GM19043 (cell line): ENCODE data around the gene GPER1.
"Not testable (repeated sequence)": the region's sequence is repeated elsewhere in the genome, so short reads cannot be mapped to it uniquely, and the experiment has no call there.

Experiments
- ATAC-seq: cut with Tn5 transposase; IDR thresholded peaks from one replicate; pipeline ENCODE4 v1.9.1; 2021; ENCODE audit warnings: low read depth; ENCODE audit not compliant: unreplicated experiment

Gene GPER1

DNA sequence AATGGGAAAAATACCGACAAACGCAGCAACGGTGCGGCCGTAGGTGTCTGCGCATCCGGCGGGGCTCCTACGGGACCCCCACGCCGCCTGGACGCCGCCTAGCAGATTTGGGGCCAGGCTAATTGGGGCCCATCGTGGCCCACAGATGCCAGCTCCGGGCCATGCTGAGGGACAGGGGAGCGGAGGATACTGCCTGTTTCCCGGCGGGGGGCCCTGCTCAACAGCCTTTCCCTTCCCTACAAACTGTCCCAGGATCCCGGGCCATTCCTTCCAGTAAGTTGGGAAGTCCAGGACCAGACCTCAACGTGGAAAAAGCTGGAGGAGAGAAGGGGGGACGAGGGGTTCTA, 21.7 kb upstream of the GPER1 start:
- no peak for ATAC-seq

DNA sequence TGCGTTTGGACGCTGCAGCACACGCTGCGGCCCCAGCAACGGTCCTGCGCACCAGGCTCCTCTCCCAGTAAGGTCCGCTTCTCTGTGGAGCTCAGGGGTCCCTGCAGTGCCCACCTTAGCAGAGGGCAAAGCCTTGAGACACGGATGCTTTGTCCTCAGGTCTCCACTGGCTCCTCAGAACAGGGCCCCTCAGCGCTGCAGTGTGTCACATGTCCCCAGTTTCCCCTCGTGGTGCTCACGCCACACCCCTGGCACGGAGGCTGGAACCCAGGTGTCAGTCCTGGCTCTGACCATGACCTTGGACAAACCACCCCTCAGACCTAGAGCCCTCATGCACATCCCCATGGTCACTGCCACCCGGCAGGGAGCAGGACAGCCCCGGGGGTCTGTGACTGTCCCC, 19.9 kb upstream of the GPER1 start:
- no peak for ATAC-seq

DNA sequence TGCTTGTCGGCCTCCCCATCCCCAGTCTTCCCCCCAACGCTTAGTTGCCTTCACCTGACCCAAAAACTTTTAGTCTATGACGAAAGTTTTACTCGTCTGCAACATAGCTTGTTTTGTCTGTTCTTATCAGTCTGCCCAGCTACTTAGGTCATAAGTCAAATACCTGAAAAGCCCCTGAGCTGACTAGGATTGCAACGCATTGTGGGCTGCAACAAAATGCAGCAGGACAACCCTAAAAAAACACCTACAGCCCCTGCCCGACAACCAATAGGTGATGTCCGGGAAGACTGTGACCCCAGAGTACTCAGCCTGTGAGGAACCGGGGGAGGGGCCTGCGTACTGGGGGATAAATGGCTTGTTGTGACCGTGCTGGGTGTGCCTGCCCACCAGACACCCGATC, 19.3 kb upstream of the GPER1 start:
- ATAC-seq, result no peak

DNA sequence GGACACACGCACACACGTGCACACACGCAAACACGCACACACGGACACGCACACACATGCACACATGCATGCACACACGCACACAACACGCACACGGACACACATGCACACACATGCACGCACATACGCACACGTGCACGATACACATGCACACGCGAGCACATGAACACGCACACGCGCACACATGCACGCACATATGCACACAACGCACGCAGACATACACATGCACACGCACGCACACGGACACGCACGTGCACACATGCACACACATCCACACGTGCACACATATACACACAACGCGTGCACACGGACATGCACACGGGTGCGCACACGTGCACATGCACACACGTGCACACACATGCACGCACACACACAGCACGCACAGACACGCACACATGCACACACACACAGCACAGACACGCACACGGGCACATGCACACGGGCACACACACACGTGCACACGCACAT, 17.3 kb upstream of the GPER1 start:
- ATAC-seq, result no peak

DNA sequence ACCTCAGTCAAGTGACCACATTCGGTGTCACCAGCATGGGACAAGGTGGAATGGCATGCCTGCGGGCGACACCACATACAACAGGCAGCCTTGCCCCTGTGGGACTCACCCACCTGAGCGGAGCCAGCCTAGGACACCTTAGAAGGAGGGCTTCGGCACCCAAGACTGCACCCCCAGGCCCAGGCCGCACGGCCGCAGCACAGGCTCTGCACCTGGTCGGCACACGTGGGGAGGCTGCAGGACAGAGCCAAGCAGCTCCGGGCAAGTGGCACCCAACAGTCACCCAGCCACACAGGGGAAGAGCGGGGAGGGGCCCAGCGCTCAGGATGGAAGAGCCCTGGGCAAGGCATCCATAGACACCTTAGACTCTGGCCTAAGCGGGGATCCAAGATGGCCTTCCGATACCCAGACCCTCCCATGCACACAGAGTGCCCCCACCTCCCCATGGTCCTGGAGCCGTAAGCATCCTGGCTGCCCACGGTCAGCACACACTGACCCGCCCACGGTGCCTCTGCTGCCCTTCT, 16.1 kb upstream of the GPER1 start:
- ATAC-seq, result no peak

DNA sequence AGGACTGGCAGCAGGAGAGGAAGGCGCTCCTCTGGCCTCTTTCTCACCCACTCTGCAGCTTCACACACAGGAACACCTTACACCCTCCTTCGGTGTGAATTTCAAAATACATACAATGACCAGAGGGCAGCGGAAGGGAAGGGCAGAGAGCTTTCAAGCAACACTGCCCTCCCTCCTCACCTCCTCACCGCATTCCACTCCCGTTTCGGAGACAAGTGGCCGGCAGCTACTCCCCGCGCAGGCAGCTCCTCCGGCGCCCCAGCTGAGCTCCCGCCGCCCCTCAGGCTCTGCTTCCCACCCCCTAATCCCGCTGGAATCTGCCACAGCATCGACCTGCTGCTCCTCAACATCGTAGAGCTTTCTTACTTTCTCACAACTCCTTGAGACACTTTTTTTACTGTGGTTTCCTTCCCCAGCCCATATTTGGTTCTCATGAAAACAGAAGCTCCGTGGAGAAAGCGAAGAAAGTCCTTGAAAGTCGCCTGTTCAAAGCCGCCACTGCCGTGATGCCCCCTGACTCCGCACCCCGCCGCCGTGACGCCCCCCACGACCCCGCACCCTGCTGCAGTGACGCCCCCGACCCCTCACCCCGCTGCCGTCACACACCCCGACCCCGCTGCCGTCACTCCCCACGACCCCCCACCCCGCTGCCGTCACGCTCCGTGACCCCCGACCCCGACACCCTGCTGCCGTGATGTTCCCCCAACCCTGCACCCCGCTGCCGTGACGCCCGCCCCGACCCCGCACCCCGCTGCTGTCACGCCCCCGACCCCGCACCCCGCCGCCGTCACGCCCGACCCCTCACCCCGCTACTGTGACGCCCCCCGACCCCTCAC, 14.6 kb upstream of the GPER1 start:
- ATAC-seq, result no peak

DNA sequence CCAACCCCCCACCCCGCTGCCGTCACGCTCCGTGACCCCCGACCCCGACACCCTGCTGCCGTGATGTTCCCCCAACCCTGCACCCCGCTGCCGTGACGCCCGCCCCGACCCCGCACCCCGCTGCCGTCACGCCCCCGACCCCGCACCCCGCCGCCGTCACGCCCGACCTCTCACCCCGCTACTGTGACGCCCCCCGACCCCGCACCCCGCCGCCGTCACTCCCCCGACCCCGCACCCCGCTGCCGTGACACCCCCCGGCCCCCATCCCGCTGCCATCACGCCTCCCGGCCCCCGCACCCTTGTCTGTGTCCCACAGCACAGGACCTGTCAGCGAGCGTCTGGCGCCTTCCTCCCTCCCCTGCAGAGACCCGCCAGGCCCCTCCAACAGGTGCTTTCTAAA, 13.9 kb upstream of the GPER1 start:
- not testable (repeated sequence) for ATAC-seq

DNA sequence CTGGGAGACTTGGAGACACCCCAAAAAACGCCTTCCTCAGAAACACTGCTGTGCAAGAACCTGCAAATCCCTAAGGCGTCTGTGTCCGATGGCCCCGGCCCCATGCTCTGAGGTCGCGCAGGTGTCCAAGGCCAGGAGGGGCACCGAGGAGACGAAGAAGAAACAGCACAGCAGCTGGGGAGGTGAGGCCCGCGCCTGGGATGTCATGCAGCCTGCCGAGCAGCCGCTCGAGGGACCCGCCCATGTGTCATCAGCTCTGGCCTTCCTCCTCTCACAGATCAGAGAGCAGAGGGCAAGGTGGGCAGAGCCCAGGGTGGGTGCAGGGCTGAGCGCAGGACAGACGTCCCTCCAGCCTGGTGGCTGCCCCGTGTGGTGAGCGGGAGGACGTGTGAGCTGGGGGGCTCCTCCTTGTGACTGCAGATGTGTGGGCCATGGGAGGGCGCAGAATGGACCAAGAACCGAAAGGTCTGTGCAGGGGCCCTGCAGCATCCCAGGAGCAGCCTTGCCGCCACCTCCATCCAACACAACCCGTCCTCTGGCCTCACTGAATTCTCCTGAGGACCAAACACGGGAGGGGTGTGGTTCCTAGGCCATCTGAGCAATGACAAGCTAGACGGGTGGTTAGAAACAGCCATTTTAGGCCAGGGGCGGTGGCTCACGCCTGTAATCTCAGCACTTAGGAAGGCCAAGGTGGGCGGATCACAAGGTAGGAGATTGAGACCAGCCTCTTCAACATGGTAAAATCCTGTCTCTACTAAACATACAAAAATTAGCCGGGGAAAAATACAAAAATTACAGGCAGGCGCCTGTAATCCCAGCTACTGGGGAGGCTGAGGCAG, 13.1 kb upstream of the GPER1 start:
- ATAC-seq, result no peak

DNA sequence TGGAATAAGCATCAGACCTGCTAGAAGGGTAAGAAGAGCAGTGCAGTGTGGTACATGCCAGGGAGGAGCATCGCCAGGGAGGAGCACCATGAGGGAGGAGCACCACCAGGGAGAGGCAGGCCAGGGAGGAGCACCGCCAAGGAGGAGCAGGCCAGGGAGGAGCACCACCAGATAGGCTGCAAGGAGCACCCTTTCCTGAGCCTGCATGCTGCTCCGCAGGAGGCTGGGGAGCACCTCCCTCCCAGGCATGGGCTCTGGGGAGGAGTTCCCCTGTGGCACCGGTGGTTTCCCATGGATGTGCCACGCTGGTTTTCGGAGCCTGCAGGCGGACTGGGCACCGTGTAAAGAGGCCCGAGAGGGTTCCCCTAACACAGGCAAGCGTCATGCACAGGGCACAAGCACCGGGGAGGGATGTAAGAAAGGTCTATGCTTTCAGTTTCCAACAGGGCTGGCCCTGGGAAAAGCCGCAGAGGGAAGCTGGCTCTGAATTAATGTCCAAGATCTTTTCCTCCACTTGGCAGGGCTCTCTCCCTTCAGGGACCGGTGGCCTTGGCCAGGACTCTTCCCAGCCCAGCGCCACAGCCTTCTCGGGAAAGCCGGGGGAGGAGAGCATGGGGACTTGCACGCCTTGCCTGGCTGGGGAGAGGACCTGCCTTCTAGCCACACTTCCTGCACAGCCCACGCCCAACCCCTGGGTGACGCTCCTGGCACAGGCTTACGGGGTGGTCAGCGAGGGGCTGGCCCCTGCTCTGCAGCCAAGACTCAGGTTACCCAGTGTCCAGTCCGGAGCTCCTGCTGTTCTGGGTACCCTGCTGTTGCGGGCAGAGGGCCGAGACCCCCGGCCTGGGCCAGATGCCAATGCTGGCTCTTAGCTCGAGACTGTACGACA, 11.5 kb upstream of the GPER1 start:
- no peak for ATAC-seq

DNA sequence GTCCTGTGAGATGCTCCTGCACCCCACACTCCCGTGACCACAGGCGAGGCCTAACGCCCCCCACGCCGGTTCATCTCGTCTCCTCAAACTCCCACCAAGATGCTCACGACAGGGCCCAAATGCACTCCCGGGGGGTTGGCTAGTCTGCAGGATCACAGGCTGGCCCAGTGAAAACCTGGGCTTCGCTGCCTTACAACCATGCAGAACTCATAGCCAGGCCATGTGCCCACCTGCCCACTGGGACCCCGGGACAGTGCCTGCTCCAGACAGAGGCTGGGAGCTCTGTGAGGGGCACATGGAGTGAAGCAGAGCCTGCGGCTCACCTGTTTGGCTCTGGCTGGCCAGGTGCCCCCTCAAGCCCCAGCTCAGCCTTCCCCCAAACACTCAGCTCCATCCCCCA, 9.4 kb upstream of the GPER1 start:
- ATAC-seq, result no peak

DNA sequence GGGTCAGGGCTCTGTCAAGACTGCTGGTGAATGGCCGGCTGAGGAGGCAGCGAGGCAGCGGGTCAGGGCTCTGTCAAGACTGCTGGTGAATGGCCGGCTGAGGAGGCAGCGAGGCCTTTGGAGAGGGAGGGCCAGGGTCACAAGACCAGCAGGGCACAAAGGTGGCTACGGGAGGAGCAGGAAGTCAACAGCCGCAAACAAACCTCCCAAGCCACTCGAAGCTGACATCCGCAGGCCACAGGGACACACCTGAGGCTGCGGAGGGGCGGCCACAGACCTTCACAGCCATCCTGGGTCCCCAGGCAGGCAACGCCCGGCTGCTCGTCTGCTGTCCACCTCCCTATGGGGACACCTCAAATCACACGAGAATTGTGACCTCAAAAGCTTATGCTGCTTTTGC, 8.9 kb upstream of the GPER1 start:
- no peak for ATAC-seq

DNA sequence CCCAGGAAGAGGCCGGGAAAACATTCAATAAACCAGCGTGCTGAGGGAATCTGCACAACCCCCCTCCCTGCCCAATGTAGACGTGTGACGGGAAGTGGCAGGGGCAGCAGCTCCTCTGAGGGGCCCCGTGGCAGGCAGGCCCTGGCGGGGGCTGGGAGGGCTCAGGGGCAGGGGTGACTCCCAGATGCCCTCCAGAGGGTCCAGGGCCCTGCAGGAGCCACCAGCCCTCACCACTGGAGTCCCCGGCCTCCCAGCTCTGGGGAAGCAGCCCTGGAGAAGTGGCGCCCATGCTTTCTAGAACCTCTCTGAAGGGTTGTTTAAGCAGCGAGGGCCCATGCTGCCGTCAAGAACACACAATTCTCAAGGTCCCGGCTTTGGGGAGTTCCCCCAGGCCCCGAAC, 8.4 kb upstream of the GPER1 start:
- no peak for ATAC-seq

DNA sequence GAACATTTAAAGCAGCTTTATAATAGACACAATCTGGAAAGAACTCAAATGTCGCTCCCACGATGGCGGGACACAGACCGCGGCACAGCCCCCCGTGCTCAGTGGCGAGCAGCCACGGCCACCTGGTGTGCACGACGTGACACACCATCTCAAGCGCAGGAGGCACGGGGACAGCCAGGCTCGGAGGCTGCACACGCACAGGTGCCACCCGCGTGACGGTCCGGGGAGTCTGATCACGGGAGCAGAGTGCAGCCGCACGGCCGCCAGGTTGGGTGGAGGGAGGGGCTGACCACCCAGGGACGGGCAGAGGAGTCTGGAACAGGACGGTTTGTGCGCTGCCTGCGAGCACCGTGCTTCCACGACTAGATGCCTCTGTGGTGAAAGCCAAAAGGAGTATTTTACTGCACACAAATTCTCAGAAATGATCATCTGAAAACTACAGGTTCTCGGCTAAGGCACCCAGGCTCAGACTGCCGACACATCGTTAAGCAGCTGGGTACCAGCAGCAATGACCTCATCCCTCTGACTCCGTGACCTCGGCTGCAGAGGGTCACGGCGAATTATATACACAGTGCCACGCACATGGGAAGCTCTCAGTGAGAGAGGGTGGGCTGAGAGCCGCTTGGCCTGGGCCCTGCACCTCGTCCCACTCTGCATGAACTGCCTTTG, 7.5 kb upstream of the GPER1 start:
- ATAC-seq, result no peak

DNA sequence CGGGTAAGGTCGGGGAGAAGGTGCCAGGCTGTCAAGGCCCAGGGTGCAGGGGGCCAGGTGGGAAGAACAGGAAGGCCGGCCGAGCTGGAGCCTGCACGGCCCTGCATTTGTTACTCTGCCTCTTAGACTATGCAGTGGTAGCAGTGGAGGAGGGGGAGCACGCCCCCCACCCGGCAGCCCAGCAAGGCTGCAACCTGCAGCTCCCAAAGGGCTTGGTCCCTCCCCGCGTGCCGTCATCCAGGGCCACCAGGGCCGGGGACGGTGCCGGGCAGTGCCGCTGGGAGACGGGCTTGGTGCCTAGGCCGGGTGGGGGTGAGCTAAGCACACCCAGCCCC, 7.0 kb upstream of the GPER1 start:
- ATAC-seq, result no peak

DNA sequence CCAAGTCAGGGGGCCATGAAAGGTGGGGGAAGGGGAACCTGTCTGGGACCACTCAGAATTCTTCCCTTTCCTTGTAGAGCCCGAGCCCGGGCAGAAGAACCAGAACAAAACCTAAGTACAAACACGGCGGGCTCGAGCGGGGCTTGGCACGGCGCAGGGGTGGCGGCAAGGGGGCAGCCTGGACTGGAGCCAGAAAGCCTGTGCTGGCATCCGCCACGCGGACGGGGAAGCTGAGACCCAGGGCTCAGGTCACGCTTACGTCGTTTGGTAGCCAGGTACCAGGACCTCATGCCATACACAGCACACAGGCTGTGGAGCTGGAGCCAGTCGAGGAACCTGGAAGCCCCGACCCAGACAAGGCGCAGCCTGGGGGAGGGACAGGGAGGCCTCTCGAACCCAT, 6.6 kb upstream of the GPER1 start:
- no peak for ATAC-seq

DNA sequence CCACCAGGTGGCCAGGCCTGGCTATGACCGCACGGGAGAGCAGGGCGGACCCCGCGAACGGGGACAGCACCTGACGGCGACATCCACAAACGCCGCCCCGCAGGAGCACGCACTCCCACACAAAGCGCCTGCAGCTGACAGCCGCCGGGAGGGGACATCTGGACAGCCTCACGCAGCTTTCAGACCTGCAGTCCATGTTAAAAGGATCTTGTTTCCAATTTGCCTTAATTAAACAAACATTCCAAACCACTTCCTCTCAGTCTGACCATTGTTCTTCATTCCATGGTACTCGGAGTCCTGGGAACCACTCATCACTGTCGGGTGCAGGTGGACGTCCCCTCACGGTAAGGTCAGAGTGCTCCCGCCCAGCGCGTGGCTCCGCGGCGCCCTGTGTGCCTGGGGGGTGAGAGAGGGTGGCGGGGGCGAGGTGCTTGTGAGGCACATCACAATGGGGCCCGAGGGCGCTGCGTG, 5.9 kb upstream of the GPER1 start:
- no peak for ATAC-seq

DNA sequence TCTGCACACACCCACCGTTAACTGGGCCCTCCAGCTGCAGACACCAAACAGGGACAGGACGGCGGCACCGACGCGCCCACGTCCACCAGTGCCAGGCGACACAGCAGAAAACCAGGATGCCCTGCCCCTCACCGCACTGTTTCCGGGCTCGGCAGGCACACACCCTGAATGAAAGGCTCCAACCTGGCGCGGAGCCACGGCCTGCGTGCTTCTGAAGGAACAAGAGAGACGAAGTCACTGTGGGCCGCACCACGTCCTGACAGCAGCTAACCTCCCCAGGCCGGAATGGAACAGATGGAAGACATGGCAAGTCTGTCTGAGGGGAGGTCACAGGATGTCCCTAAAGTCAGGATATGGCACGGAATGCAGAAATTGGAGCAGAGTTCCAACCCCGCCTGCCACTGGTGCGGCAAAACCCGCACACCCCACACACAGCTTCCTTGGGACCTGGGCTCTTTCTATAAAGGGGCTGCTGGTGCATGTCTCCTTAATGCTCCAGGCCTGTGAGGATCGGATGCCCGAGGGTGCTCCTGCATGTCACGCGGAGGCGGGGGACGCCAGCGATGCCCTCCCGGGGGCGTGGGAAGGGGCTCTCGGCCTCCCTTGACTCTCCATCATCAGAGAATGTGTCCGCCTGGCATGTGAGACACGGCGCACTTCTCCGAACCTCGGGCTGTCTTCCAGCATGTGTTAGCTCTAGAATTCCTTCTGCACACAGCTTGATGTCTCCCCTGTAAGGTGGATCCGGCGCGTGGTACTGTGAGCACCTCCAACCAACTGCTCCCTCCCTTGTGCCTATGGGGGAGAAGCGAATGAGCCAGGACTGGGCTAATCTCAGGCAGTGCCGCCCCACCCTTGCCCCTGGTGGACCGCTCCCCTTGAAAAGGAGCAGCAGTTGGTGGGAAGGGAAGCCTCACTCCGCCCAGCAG, 3.9 kb upstream of the GPER1 start:
- no peak for ATAC-seq

DNA sequence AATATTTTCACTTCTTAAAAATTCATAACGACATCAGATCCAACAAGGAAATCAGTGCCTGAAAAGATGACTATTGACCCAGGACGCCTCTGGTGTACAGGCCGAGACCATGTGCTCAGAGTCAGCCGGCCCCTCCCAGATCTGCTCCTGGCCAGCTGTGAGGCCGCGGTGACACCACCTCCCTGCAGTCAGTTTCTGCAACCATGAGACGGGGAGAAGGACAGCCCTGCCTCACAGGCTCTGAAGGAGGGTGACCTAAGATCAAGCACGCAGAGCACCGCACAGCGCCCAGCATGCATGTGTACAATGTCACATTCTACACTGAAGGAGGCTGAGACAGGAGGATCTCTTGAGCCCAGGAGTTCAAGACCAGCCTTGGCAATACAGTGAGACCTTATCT, 2.6 kb upstream of the GPER1 start:
- ATAC-seq, result no peak

DNA sequence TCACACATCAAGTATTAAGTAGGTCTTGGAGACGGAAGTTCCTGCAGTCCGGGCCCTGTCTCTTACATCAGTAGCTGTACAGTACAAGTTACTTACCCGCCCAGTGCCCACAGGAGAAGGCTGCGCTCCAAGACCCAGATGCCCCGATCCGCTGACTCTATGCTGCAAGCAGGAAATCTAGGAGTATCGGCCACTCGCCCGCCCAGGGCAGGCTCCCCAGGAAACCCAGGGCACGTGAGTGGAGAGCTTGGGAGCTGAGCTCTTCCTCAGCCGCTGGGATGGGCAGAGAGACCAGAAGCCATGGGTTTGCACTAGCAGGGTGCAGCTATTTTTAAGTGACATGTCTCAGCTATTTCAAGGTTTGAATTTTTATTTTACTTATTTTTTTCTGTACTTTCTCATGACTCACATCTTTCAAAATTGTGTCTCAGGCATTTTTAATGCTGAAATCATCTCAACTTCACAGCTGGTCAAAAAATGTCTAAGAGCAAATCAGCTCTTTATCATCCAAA, 1.9 kb upstream of the GPER1 start:
- ATAC-seq, result no peak
